Endothelial cell of umbilical vein (primary cell): ENCODE results near the gene CNBD2. TPM values are rescaled to one million over a fixed set of nuclear protein-coding genes. Genes with fewer than 3 reads are reported as not detected.

ENCODE experiments used
- BruUV-seq: library from RNA; stranded (reverse); fragments of 400-500 nt; replicated peaks from 2 replicates; lab custom pipeline; 2021; lab: Mats Ljungman, UMichigan
- CTCF ChIA-PET: fragments of 300-600, 350-600 bp; sonication (Branson Sonifier 250); formaldehyde crosslinking; loops from one replicate; lab custom pipeline; 2021; ENCODE audit warnings: antibody characterized with exemption, inconsistent platforms; lab: Charles Lee
- POLR2A ChIA-PET: fragments of 300-600, 350-600 bp; sonication (Branson Sonifier 250); formaldehyde crosslinking; loops from one replicate; lab custom pipeline; 2021; ENCODE audit warnings: antibody characterized with exemption, inconsistent platforms; lab: Charles Lee
- DNase-seq: peaks from one replicate; pipeline ENCODE4 v3.0.0-alpha.2; 2011; ENCODE audit warnings: low read depth, low spot score
- FAIRE-seq: peaks from 2 replicates; lab custom pipeline; 2011; peaks lifted over from hg19 to GRCh38; lab: Jason Lieb, UNC
- H2AFZ ChIP-seq: 2 replicates; pipeline ENCODE4 v1.6.0; 2012; ENCODE audit warnings: low read depth, low read length, control low read depth, inconsistent platforms
- H3K27ac ChIP-seq: 2 replicates; pipeline ENCODE4 v1.5.1; 2011; ENCODE audit warnings: low read depth, mild to moderate bottlenecking, control low read depth, low read length, moderate library complexity; ENCODE audit not compliant: insufficient read depth
- H3K27me3 ChIP-seq, 2 experiments: 2 replicates each; pipeline versions ENCODE4 v1.6.0 to v1.6.1; 2011; ENCODE audit warnings: low read length in 2 of 2, mixed read lengths in 1 of 2; ENCODE audit not compliant: control insufficient read depth in 2 of 2, insufficient read depth in 2 of 2
- H3K36me3 ChIP-seq, 2 experiments: 2 replicates in 1 of 2; 3 replicates in 1 of 2; pipeline ENCODE4 v1.5.1; 2011; ENCODE audit warnings: low read length in 2 of 2, mild to moderate bottlenecking in 1 of 2, moderate library complexity in 1 of 2; ENCODE audit not compliant: control insufficient read depth in 2 of 2, insufficient read depth in 2 of 2; ENCODE audit errors: extremely low read depth in 1 of 2
- H3K4me1 ChIP-seq: 3 replicates; pipeline ENCODE4 v1.5.1; 2011; ENCODE audit warnings: mild to moderate bottlenecking, low read length; ENCODE audit not compliant: control insufficient read depth, insufficient read depth; ENCODE audit errors: extremely low read depth
- H3K4me2 ChIP-seq: 2 replicates; pipeline ENCODE4 v1.6.1; 2011; ENCODE audit warnings: low read length, control low read depth, mixed read lengths; ENCODE audit not compliant: insufficient read depth
- H3K4me3 ChIP-seq, 3 experiments: fragments of 200-600 bp in 1 of 3; sonication (generic), shearing (Covaris generic) in 1 of 3; replicated peaks in 1 of 3; 2 replicates each; pipeline ENCODE4 v1.5.1; 2011 to 2016; ENCODE audit warnings: control low read depth in 3 of 3, low read length in 3 of 3, mild to moderate bottlenecking in 2 of 3, inconsistent platforms in 1 of 3, low read depth in 1 of 3, moderate library complexity in 1 of 3; ENCODE audit not compliant: insufficient read depth in 1 of 3
- H3K79me2 ChIP-seq: 2 replicates; pipeline ENCODE4 v1.6.0; 2012; ENCODE audit warnings: low read length, inconsistent platforms; ENCODE audit not compliant: control insufficient read depth, insufficient read depth
- H3K9ac ChIP-seq: replicated peaks from 2 replicates; pipeline ENCODE3; 2011; ENCODE audit warnings: low read length, control low read depth; ENCODE audit not compliant: insufficient read depth; ENCODE audit errors: extremely low read depth
- H3K9me1 ChIP-seq: replicated peaks from 3 replicates; pipeline ENCODE4 v1.6.0; 2011; ENCODE audit warnings: mild to moderate bottlenecking, low read length; ENCODE audit not compliant: control insufficient read depth, insufficient read depth; ENCODE audit errors: extremely low read depth
- H3K9me3 ChIP-seq: replicated peaks from 2 replicates; pipeline ENCODE4 v1.5.1; 2012; ENCODE audit warnings: low read length, inconsistent platforms; ENCODE audit not compliant: control insufficient read depth, insufficient read depth
- H4K20me1 ChIP-seq: replicated peaks from 2 replicates; pipeline ENCODE3; 2011; ENCODE audit warnings: mild to moderate bottlenecking, low read length; ENCODE audit not compliant: control insufficient read depth, insufficient read depth; ENCODE audit errors: extremely low read depth
- CTCF ChIP-seq, 2 donors: IDR thresholded peaks; 1 replicate in 1 of 2; 2 replicates in 1 of 2; pipeline ENCODE4 v1.5.1; 2011; ENCODE audit warnings: low read length in 2 of 2, mild to moderate bottlenecking in 2 of 2, moderate library complexity in 2 of 2, control low read depth in 1 of 2, inconsistent platforms in 1 of 2, low read depth in 1 of 2; ENCODE audit not compliant: insufficient read depth in 1 of 2; ENCODE audit errors: extremely low read depth in 1 of 2
- FOS ChIP-seq: IDR thresholded peaks from 2 replicates; pipeline ENCODE4 v1.6.1; 2011; ENCODE audit warnings: mild to moderate bottlenecking, low read length, moderate library complexity, borderline replicate concordance; ENCODE audit not compliant: insufficient read depth
- GATA2 ChIP-seq: IDR thresholded peaks from 2 replicates; pipeline ENCODE4 v1.7.0; 2011; ENCODE audit warnings: low read depth, mild to moderate bottlenecking, moderate library complexity, mixed read lengths, low read length; ENCODE audit not compliant: insufficient read length, insufficient read depth
- JUN ChIP-seq: IDR thresholded peaks from 2 replicates; pipeline ENCODE4 v1.6.1; 2011; ENCODE audit warnings: borderline replicate concordance, low read depth; ENCODE audit not compliant: insufficient read length, insufficient read depth
- MYC ChIP-seq: IDR thresholded peaks from one replicate; pipeline ENCODE4 v1.6.1; 2011; ENCODE audit warnings: mild to moderate bottlenecking, low read depth, low read length
- POLR2A ChIP-seq: IDR thresholded peaks from 2 replicates; pipeline ENCODE4 v1.6.1; 2012; ENCODE audit warnings: low read depth, mild to moderate bottlenecking, control low read depth, low read length
- POLR2AphosphoS5 ChIP-seq: IDR thresholded peaks from 2 replicates; pipeline ENCODE4 v1.6.1; 2012; ENCODE audit warnings: low read depth, mild to moderate bottlenecking, control low read depth, low read length, moderate library complexity; ENCODE audit not compliant: insufficient read depth
- dilution Hi-C: fragments of 300-500 bp; cut with MboI; formaldehyde crosslinking; loops from one replicate; pipeline ENCODE4 v1.15.0; 2019; ENCODE audit warnings: low sequenced_read_pairs; ENCODE audit not compliant: extremely low pct_ligation_motif_present
- intact Hi-C: fragments of 100-400 bp; cut with micrococcal nuclease; formaldehyde crosslinking; loops from one replicate; pipeline ENCODE4 v1.10.0; 2022
- polyA plus RNA-seq, 4 experiments: library from polyadenylated mRNA; depleted of rRNA in 3 of 4; stranded (reverse) in 3 of 4; unstranded in 1 of 4; fragments of >200 nt; gene quantifications; 2 replicates each; pipeline versions ENCODE4 v1.2.1 to v1.2.3, GENCODE V29; 2011 to 2012; ENCODE audit warnings: missing spikeins in 1 of 4
- total RNA-seq: library from RNA; stranded (reverse); gene quantifications from 2 replicates; pipeline ENCODE4 v1.2.3, GENCODE V29; 2021
- TF ChIP-seq, protein P1 (sequence below): IDR thresholded peaks from 2 replicates; pipeline ENCODE4 v1.6.1; 2011; ENCODE audit not compliant: insufficient read depth, insufficient read length

The CNBD2 gene
- total and polyA plus RNA-seq, 2 donors (not counting 3 experiments of a cell fraction or from before 2014, with no cell fraction given), result 4.9 to 7.5 TPM

GRCh38 chr20:36002855-36003254, 34.5 kb downstream of the CNBD2 start:
- Histone ChIP-seq H3K9me1 (no peaks in the 10 kb centered on the region), H3K27me3 (no peaks in the 10 kb centered on the region), H3K9ac (no peak overlapping the region), H3K4me1 (no peaks in the 10 kb centered on the region), H3K36me3 (no peaks in the 10 kb centered on the region), H3K4me3 (no peak overlapping the region), H3K27ac (no peak overlapping the region), H2AFZ (no peak overlapping the region), H3K9me3 (no peaks in the 10 kb centered on the region), H3K79me2 (no peaks in the 10 kb centered on the region), H3K4me2 (no peak overlapping the region), H4K20me1 (no peaks in the 10 kb centered on the region)
- no TSS peak for BruUV-seq
- FAIRE-seq (no peak), DNase-seq (no peak)
- CTCF ChIA-PET, result interaction anchor here (0.8 to 2.7 kb wide), 5 partner anchors 9 to 200 kb away, joined by 3 to 23 read pairs (median 4); partner anchors contain the start of gene SCAND1
- no peak for TF ChIP-seq MYC
- no peak for TF ChIP-seq CTCF (IDR thresholded peaks at IDR 0.05; ENCODE audit: extremely low read depth in 1 of 2, insufficient read depth in 1 of 2, low read depth in 1 of 2, low read length in 2 of 2)
- TF ChIP-seq POLR2AphosphoS5, result no peak
- TF ChIP-seq FOS, result no peak
- no peak for TF ChIP-seq GATA2
- TF ChIP-seq POLR2A, result no peak
- TF ChIP-seq, protein P1, sequence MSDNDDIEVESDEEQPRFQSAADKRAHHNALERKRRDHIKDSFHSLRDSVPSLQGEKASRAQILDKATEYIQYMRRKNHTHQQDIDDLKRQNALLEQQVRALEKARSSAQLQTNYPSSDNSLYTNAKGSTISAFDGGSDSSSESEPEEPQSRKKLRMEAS, result no peak
- no peak for TF ChIP-seq JUN
- intact Hi-C loops (no loop called here), dilution Hi-C loops (no loop called here)
- POLR2A ChIA-PET, result no interaction called here
